Fibroblast of pulmonary artery (primary cell): Measurements from ENCODE around the gene ELOVL3.

Experiments
- DNase-seq: peaks from one replicate; pipeline ENCODE4 v3.0.0-alpha.2; 2010; ENCODE audit warnings: low read depth
- H3K4me3 ChIP-seq: replicated peaks from 2 replicates; pipeline ENCODE4 v1.5.1; 2011; ENCODE audit warnings: low read depth, mild to moderate bottlenecking, control low read depth, low read length, moderate library complexity
- CTCF ChIP-seq: IDR thresholded peaks from 2 replicates; pipeline ENCODE4 v1.5.1; 2011; ENCODE audit warnings: mild to moderate bottlenecking, control low read depth, low read length, inconsistent platforms; ENCODE audit errors: missing control alignments

Gene ELOVL3

GRCh38 chr10:102241444-102242117 lies 15.5 kb downstream of the ELOVL3 start, which contains the start of gene PITX3:
TSS of gene PITX3 (minus strand) at chr10:102241512. CDS start at chr10:102232080, 9,432 bp downstream.
- DNase-seq = peak; percentile 93
- TF ChIP-seq CTCF = no peak
- H3K4me3 ChIP-seq = peak within 1 kb of the TSS; percentile 67

GRCh38 chr10:102242118-102242485 lies 16.0 kb downstream of the ELOVL3 start:
- DNase-seq = no peak
- no peak for TF ChIP-seq CTCF

GRCh38 chr10:102243309-102243708 lies 17.2 kb downstream of the ELOVL3 start:
- DNase-seq = peak; percentile 84
- no peak for TF ChIP-seq CTCF
- no peak overlapping the region for H3K4me3 ChIP-seq

More at GRCh38 chr10:102242118-102242485, 16.0 kb downstream of the ELOVL3 start:
- H3K4me3 ChIP-seq = peak overlapping the region; percentile 67

- DNase-seq = peak; percentile 100
- H3K4me3 ChIP-seq = peak within 1 kb of the TSS; percentile 99
- no peak for TF ChIP-seq CTCF
Observed at GRCh38 chr10:102245082-102245931, 19.2 kb downstream of the ELOVL3 start, which contains the start of gene GBF1. TSS of gene GBF1 (plus strand) at chr10:102245532. CDS start at chr10:102258939, 13,407 bp downstream.

GRCh38 chr10:102245932-102246251 lies 19.8 kb downstream of the ELOVL3 start:
- no peak for DNase-seq
- TF ChIP-seq CTCF = no peak
- H3K4me3 ChIP-seq = peak overlapping the region; percentile 99

GRCh38 chr10:102246261-102246660 lies 20.2 kb downstream of the ELOVL3 start:
- no peak for TF ChIP-seq CTCF
- H3K4me3 ChIP-seq = peak overlapping the region; percentile 99
- DNase-seq = peak; percentile 33
